CD4-positive, alpha-beta T cell treated with Interleukin-6 at 100 ng/mL for 8 hours (primary cell): Measurements from ENCODE around the gene P4HA2.
"Not testable (repeated sequence)": the region's sequence is repeated elsewhere in the genome, so short reads cannot be mapped to it uniquely, and the experiment has no call there.

Source experiments
- DNase-seq: peaks from one replicate; pipeline ENCODE4 v3.0.0-alpha.2; 2020; ENCODE audit warnings: mixed read lengths, low spot score

The P4HA2 gene

DNA sequence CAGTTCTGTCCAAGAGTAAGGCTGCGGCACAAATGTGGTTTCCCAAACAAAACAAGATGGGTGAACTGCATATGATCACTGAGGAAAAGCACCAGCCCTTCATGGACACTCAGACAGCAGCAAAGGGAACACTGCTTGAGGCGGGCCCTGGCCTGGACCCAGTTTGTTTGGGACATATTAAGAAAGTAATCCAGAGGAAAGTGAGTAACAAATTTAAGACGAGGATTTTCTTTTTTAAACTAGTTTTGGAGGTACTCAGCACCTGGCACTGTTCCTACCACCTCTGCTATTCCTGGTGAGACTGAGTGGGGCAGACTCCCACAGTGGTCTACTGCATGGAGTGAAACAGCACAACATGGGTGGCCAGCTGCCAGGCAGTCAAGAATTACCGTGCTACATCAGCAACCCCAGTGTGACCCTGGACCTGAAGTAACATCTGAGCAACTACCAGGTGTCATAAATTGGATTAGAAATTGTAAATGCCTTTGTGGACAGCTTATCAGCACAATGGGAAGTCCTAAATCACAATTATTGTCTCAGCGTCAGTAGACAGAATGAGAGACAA is 28.5 kb downstream of the P4HA2 start:
- DNase-seq = no peak

DNA sequence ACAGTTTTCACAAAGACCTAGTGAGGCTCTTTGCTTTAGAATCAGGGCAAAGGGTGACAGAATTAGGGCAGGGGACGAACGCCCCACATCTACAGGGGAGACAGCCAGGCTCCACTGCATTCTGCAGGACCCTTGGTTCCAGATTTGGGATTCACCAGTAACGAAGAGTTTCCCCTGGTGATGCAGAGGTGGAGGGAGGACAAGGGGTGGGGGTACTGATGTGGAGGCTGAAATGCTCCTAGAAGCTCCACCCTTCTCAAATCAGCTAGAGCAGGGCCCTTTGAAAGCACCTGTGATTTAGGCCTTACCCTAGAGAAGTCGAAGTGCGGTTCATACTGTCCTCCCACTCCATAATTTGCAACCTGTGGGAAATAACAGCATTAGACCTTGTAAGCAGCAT is 29.1 kb downstream of the P4HA2 start:
- DNase-seq = no peak

DNA sequence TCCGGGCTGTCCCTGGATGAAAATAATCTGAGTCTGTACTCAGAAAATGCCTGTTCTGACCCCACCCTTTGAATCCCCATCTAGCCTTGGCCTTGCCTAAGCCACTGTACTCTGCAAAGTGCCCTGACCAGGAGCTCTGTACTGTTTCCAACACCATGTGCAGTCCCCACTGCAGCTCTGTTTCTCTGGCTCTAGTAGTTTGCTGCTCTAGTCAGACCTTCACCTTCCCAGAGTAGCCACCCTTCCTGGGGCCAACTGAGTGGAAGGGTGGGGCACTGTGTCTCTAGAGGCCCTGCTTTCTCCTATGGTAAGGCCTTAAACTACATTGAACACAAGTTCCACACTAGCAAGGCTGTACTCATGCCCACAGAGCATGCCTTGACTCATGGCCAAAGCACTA is 31.9 kb downstream of the P4HA2 start:
- no peak for DNase-seq

DNA sequence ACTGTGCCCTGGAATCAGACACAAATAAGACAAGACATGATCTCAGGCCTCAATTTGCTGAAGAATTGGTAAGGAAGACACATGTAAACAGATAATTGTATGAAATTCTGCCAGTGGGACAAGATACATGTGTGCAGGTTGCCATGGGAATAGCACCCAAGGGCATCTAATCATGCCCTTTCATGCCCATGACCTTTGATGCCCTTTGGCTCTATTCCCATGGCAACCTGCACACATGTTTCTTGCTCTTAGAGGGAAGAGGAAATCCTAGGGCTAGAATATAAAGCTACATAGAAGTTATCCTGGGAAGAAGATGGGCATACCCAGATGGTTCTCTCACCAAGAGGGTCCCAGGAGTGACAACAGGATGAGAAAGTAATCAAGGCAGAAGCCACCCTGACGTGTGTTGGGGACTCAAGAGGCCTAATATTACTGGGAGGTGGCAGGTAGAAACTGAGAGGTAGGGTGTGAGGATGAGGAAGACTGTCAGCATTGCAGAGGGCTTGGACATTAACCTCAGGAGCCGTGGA is 34.4 kb downstream of the P4HA2 start:
- DNase-seq = no peak

DNA sequence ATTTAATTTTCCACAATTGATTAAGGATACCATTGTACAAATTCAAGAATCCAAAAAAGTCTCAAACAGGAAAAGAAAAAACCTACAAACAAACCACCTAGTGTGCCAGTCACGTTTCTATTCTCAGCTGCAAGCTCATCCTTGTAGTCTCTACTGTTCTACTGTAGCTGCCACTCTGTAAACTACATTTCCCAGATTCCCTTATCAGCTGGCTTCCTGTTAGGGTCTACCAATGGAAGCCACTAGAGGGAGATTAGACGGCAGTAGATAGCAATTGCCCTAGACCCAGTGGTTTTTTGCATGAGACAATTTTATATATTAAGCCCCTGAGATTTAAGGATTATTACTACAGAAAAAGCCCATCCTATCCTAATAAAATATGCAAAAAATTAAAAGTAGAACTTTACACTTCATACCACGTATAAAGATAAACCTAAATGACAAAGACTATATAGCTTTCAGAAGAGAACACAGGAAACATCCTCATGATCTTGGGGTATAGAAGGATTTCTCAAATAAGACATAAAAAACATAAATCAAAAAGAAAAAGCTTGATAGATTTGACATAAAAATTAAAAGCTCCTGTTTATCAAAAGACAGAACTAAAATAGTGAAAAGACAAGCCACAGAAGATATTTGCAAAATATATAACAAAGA is 37.4 kb downstream of the P4HA2 start:
- DNase-seq = peak; percentile 11

DNA sequence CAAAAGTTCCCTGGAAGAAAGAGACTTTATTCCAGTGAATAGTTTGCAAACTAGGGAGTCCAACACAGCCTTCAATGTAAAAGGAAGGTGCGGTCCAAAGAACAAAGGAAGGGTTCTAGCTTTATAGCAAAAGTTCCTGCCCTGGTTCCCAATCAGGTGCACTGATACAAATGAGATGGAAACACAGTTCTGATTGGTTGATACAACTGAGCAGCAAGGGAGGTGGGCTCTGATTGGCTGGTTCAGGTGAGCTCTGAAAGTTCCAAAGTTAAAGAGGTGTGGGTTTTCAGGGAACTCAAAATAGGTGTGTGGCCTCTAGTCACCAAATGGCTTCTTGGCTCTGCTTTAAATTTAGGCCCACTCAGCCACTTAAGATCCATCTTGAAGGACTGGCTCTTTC is 43.1 kb downstream of the P4HA2 start:
- DNase-seq = no peak

DNA sequence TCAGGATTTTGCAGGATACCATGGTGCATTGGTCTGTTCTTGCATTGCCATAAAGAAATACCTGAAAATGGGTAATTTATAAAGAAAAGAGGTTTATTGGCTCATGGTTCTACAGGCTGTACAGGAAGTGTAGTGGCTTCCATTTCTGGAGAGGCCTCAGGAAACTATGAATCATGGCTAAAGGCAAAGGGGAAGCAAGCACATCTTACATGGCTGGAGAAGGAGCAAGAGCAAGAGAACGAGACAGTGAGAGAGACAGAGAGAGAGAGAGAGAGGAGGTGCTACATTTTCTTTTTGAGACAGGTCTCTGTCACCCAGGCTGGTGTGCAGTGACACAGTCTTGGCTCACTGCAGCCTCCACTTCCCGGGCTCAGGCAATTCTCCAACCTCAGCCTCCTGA is 43.9 kb downstream of the P4HA2 start:
- no peak for DNase-seq

DNA sequence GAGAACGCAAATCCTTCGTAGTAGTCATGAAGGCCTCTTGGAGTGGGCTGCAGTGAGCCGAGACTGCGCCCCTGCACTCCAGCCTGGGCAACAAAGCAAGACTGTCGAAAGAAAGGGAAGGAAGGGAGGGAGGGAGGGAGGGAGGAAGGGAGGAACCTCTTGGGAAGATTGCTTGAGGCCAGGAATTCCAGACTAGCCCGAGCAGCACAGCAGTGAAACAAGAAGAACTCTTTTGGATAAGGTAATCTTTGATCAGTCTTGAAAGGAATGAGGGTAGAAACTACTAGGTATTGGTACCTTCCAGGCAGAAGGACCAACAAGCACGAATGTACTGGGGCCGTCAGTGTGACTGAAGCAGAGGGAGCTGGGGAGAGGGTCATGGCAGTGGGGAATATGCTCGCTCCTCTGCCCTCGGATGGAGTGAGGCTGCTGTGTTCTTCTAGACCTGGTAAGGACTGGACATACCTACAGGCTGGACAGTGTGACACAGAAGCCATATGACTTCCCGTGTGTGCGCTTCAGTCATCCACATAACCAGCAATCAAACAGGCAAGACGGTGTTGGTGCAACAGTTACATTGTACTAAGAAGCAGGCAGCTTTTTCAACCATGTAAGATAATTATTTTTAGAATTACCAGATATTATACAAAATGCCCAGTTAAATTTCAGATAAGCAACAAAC is 45.2 kb downstream of the P4HA2 start:
- no peak for DNase-seq

DNA sequence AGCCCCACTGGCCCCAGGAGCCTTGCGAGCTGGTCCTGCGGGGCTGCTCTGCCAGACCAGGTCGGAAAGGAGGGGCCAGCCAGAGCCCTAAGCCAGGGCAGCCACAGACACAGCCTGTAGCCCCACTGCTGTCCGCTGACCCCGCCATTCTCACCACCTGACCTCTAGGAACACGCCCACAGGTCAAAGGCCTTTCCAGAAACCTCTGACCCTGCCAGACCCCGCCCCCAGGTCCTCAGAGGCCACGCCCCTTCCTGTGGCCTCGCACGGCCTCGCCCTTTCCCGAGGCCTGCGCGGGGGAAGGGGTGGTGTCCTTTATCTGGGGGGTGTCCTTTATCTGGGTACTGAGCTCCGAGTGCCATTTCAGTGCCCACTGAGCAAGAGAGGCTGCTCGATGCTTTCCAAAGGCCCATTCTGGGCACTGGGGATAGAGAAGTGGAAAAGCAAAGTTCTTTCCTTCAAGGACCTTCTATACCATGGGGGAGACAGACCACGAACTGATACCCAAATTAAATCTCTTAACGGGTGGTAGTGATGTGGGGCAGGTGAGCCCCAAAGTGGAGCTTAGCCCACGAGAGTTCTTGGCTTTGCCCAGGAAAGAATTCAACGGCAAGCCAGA is 46.5 kb downstream of the P4HA2 start:
- no peak for DNase-seq

DNA sequence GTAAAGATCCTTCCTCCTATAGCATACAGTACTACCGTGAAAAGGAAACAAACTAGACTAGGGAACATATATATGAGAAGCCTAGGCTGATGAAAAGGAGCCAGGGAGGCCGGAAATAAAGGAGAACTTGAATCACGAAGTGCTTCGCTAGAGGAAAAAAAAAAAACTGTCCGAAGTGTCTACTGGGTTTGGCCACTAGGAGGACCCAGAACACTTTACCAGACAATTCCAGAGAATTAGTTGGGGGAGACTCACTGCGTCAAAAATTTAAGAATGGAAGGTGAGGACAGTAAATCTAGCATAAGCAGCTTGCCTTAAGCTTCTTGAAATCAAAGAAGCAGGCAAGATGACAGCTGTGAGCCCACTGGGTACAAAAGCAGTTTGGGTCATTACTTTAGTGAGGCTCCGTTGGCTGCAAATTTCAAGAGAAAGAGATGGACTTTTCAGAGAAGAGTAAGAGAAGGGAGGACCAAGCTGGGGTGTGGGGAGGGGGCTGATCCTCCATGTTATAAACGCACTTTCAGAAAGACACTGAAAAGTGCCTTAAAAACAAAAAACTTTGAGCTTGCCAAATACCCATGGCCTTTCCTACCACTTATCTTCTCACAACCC is 47.4 kb downstream of the P4HA2 start:
- DNase-seq = no peak

DNA sequence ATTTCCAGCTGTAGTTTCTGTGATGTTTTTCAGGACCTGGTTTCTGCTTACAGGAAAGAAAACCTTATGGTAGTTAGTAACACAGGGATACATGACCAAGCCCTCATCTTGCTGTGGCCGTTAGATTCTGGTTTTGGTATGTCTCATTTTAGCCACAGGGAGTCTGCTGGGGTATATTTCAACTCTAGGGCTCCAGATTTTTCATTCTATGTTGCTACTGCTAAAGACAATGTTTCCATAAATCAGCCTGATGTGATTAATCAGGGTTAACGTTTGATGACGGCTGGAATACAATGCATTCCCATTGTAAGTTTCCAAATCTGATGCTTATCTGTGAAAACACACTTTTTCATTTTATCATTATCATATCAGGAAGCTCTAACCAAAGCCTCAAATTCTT is 48.2 kb downstream of the P4HA2 start:
- DNase-seq = no peak

DNA sequence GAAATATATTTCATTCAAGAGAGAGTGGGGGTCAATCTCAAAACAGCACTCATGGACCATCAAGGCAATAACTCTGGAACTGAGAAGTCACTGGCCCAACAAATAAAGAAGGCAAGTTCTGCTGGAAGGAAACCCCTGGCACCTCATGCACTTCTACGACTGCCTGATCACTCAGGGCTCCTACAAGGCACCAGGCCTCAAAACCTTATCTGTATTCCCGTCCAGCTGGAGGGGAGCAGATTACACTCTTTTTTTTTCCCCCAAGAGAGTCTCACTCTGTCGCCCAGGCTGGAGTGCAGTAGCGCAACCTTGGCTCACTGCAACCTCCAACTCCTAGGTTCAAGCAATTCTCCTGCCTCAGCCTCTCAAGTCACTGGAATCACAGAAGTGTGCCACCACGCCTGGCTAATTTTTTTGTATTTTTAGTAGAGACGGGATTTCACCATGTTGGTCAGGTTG is 49.9 kb downstream of the P4HA2 start:
- no peak for DNase-seq

DNA sequence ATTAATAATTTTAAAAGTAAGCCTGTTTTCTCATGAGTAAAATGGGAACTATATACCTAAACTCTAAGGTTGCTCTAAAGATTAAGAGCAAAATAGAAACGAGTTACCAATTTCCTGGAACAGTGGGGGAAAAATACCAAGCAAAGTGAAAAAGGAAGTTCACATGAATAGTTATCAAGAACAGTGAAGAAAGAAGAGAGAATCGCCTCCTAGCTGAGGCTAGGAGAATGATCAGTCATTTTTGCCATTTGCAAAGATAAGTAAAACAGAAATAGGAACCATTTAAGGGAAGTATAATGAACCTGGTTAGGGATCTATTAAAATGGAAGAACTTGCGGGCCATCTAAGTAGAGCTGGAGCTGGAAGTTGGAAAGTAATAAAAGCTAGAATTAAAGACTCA is 50.7 kb downstream of the P4HA2 start:
- no peak for DNase-seq

DNA sequence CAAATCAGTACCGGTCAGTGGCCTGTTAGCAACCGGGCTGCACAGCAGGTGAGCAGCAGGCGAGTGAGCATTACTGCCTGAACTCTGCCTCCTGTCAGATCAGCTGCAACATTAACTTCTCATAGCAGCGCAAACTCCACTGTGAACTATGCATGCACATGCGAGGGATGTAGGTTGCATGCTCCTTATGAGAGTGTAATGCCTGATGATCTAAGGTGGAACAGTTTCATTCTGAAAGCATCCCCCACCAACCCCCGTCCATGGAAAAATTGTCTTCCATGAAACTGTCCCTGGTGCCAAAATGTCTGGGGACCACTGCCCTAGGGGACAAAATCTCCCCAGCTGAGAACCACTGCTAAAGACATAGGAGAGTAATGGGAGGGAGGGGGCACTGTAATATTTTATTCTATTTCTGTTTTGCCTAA is 51.1 kb downstream of the P4HA2 start:
- DNase-seq = no peak

DNA sequence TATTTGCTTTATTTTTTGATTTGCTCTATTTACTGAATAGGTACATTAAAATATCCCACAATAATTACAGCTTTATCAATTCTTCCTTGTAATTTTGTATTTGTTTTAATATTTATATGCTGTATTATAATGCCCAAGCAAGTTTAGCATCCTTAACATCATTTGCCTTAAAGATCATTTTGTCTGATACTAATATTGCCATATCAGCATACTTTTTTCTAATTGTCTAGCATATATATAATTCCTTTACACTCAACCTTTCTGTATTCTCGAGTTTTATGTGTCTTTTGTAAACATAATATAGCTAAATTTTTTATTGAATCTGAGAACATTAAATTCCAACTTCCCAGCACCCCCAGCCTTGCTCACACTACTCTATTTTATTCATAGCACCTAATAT is 64.7 kb downstream of the P4HA2 start:
- DNase-seq = no peak

DNA sequence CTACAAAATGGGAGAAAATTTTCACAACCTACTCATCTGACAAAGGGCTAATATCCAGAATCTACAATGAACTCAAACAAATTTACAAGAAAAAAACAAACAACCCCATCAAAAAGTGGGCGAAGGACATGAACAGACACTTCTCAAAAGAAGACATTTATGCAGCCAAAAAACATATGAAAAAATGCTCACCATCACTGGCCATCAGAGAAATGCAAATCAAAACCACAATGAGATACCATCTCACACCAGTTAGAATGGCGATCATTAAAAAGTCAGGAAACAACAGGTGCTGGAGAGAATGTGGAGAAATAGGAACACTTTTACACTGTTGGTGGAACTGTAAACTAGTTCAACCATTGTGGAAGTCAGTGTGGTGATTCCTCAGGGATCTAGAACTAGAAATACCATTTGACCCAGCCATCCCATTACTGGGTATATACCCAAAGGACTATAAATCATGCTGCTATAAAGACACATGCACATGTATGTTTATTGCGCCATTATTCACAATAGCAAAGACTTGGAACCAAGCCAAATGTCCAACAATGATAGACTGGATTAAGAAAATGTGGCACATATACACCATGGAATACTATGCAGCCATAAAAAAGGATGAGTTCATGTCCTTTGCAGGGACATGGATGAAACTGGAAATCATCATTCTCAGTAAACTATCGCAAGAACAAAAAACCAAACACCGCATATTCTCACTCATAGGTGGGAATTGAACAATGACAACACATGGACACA is 65.9 kb downstream of the P4HA2 start:
- DNase-seq = not testable (repeated sequence)

DNA sequence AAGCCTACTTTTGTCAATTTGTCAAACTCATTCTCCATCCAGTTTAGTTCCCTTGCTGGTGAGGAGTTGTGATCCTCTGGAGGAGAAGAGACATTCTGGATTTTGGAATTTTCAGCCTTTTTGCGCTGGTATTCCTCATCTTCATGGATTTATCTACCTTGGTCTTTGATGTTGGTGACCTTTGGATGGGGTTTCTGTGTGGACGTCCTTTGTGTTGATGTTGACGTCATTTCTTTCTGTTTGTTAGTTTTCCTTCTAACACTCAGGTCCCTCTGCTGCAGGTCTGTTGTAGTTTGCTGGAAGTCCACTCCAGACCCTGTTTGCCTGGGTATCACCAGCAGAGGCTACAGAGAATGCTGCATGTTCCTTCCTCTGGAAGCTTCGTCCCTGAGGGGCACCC is 71.2 kb downstream of the P4HA2 start:
- no peak for DNase-seq

DNA sequence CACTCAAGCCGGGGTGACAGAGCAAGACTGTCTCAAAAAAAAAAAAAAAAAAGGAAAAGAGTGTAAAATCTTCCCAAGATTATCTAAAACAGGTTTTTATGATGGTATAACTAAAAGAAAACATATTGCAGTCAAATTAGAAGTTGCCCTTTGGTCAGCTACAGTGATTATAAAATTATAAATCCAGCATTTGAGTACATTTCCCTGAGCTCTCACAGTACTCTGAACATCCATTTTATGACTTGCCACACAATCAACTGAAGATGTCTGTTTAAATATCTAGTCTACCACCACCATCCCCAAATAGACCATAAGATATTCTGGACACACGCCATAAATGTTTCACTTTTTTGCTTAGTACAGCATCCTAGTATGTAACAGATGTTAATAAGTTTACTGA is 77.1 kb downstream of the P4HA2 start:
- DNase-seq = no peak

DNA sequence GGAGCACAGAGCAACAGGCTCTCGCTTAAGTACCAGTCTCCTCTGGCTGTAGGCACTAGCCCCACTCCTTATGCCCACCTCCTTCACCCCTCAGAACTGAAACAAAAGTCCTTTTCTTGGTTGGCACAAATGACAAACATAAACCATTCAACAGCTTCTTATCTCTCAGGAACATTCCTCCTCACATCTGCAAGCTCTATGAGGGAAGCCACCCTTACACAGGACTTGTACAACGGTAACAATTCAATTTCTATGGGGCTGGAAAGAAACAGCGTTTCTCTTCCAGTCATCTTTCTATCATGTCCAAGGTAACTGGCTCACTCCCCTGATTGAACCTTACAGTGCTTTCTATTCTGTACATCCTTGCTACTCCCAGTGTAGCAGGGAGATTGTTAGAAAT is 80.0 kb downstream of the P4HA2 start:
- DNase-seq = no peak

DNA sequence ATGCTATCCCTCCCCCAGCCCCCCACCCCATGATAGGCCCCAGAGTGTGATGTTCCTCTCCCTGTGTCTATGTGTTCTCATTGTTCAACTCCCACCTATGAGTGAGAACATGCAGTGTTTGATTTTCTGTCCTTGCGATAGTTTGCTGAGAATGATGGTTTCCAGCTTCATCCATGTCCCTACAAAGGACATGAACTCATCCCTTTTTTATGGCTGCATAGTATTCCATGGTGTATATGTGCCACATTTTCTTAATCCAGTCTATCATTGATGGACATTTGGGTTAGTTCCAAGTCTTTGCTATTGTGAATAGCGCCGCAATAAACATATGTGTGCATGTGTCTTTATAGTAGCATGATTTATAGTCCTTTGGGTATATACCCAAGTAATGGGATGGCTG is 82.3 kb downstream of the P4HA2 start:
- not testable (repeated sequence) for DNase-seq

DNA sequence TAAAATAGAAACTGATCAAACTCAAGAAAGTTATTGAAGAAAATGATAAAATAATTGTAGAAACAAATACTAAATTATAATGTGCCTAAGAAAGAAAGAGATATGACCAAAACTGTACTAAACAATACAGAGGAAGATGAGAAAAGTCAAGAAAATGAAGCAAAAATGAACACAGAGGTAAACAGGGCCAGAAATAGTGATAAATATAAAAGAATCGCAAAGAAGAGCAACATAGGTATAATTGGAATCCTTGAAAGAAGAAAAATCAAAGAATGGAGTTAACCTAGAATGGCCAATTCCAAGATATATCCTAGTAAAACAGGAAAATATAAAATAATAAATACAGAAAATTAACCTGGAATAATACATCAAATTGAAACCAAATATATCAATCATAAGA is 84.5 kb downstream of the P4HA2 start:
- no peak for DNase-seq

DNA sequence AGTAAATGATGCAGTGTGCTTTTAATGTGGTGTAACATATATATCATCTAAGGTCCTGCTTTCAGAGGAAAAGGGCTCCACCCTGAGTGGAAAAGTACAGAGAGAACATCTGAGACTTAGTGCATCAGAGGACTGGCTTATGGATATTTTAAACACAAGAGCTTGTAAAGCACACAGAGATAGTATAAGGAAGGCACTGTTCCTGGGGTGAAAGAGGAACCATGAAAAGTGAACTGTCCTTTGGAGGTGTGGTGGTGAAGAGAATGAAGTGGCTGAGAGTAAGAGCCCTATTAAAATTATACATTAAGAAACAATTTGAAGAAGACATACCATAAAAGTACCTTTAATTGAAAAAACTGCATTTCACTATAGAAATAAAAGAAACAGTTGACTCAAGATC is 85.2 kb downstream of the P4HA2 start:
- DNase-seq = no peak
